SK-N-SH (cell line): ENCODE results near the gene BMPR1A.

Experiments
- EP300 ChIP-seq, 2 experiments: IDR thresholded peaks; 2 replicates each; pipeline versions ENCODE4 v1.4.0 to v1.6.1; 2012; ENCODE audit warnings: borderline replicate concordance in 1 of 2, low read depth in 1 of 2, low read length in 1 of 2
- MXI1 ChIP-seq: IDR thresholded peaks from 2 replicates; pipeline ENCODE4 v1.6.1; 2012; ENCODE audit warnings: mild to moderate bottlenecking, low read depth, low read length, improper control_type of control experiment
- PBX3 ChIP-seq: IDR thresholded peaks from 2 replicates; pipeline ENCODE4; 2012
- REST ChIP-seq: IDR thresholded peaks from 2 replicates; pipeline ENCODE4 v1.6.1; 2012; ENCODE audit warnings: mild to moderate bottlenecking, low read depth, low read length, moderate library complexity
- TAF1 ChIP-seq: IDR thresholded peaks from 2 replicates; pipeline ENCODE4 v1.6.1; 2012; ENCODE audit warnings: low read depth, mild to moderate bottlenecking, low read length, moderate library complexity, borderline replicate concordance
- YY1 ChIP-seq: IDR thresholded peaks from 2 replicates; pipeline ENCODE4 v1.4.0; 2012; ENCODE audit warnings: low read depth, mild to moderate bottlenecking
- TF ChIP-seq, protein P1 (sequence below): fragments of 200-600 bp; sonication (generic); IDR thresholded peaks from 2 replicates; pipeline ENCODE4 v1.6.1; 2017; ENCODE audit warnings: antibody characterized with exemption, mild to moderate bottlenecking, moderate library complexity

- TF ChIP-seq, protein P1, sequence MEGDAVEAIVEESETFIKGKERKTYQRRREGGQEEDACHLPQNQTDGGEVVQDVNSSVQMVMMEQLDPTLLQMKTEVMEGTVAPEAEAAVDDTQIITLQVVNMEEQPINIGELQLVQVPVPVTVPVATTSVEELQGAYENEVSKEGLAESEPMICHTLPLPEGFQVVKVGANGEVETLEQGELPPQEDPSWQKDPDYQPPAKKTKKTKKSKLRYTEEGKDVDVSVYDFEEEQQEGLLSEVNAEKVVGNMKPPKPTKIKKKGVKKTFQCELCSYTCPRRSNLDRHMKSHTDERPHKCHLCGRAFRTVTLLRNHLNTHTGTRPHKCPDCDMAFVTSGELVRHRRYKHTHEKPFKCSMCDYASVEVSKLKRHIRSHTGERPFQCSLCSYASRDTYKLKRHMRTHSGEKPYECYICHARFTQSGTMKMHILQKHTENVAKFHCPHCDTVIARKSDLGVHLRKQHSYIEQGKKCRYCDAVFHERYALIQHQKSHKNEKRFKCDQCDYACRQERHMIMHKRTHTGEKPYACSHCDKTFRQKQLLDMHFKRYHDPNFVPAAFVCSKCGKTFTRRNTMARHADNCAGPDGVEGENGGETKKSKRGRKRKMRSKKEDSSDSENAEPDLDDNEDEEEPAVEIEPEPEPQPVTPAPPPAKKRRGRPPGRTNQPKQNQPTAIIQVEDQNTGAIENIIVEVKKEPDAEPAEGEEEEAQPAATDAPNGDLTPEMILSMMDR: no peak
- TF ChIP-seq EP300 (IDR thresholded peaks at IDR 0.05; ENCODE audit: borderline replicate concordance in 1 of 2, low read depth in 1 of 2, low read length in 1 of 2) (no peak), TAF1 (no peak), YY1 (no peak), REST (no peak), PBX3 (no peak), MXI1 (no peak)
Observed at GRCh38 chr10:86824151-86824550, 67.7 kb downstream of the BMPR1A start.
